Thyroid gland (tissue), 4 donors: ENCODE measurements around the gene MAP3K13. TPM values are rescaled to one million over a fixed set of nuclear protein-coding genes. Genes with fewer than 3 reads are reported as not detected.
A peak's percentile ranks its signal among the peaks of the same experiment; 100 is the strongest.
"Not testable (repeated sequence)": the region's sequence is repeated elsewhere in the genome, so short reads cannot be mapped to it uniquely, and the experiment has no call there.

ENCODE experiments used
- DNase-seq, 2 donors: peaks; one replicate each; pipeline ENCODE4 v3.0.0-alpha.2; 2019
- H3K27ac ChIP-seq, 3 donors: fragments of 200-600 bp; sonication (generic); 1 replicate in 2 of 3; 2 replicates in 1 of 3; pipeline ENCODE4 v1.5.1; 2016 to 2019; ENCODE audit warnings: mild to moderate bottlenecking in 1 of 3, moderate library complexity in 1 of 3
- H3K27me3 ChIP-seq: fragments of 200-600 bp; sonication (generic); one replicate; pipeline ENCODE4 v1.5.1; 2019
- H3K36me3 ChIP-seq, 2 donors: fragments of 200-600 bp; sonication (generic); one replicate each; pipeline ENCODE4 v1.5.1; 2016 to 2019
- H3K4me1 ChIP-seq, 2 donors: fragments of 200-600 bp; sonication (generic); one replicate each; pipeline ENCODE4 v1.5.1; 2017 to 2019
- H3K4me3 ChIP-seq, 3 donors: fragments of 200-600 bp; sonication (generic); replicated peaks in 1 of 3; 1 replicate in 2 of 3; 2 replicates in 1 of 3; pipeline ENCODE4 v1.5.1; 2016; ENCODE audit warnings: mild to moderate bottlenecking in 1 of 3
- H3K9me3 ChIP-seq: fragments of 200-600 bp; sonication (generic); one replicate; pipeline ENCODE4 v1.5.1; 2017
- POLR2A ChIP-seq, 2 donors: fragments of 450-650 bp; IDR thresholded peaks; one replicate each; pipeline ENCODE4 v1.6.1; 2017; ENCODE audit warnings: antibody characterized with exemption in 2 of 2, mild to moderate bottlenecking in 2 of 2, moderate library complexity in 1 of 2
- WGBS, 2 donors: methylation state at CpG; one replicate each; pipeline ENCODE4 v1.1.5; 2017; 5-methylcytosine and 5-hydroxymethylcytosine counted together
- intact Hi-C: fragments of 100-400 bp; cut with DNase I; formaldehyde crosslinking; loops from one replicate; pipeline ENCODE4 v1.15.1; 2023
- total RNA-seq, 4 donors: library from RNA; depleted of rRNA; stranded (reverse); fragments of >200 nt; gene quantifications; one replicate each; pipeline ENCODE4 v1.2.3, GENCODE V29; 2016
- TF ChIP-seq, protein P1 (sequence below), 6 experiments: fragments of 200-600 bp in 3 of 6; fragments of 450-650 bp in 3 of 6; sonication (generic) in 3 of 6; IDR thresholded peaks; one replicate each; pipeline ENCODE4 v1.5.1; 2016 to 2019; ENCODE audit warnings: antibody characterized with exemption in 6 of 6, mild to moderate bottlenecking in 2 of 6, inconsistent platforms in 1 of 6, moderate library complexity in 1 of 6

Gene MAP3K13
- total RNA-seq, 4 donors from 2014 or later = 44.4 to 58.0 (median 46.2) TPM

GRCh38 chr3:185365291-185366073 is 2.5 kb downstream of the MAP3K13 start:
- Histone ChIP-seq H3K27me3 (no peaks in the 10 kb centered on the region), H3K9me3 (no peaks in the 10 kb centered on the region), H3K4me3 (no peak overlapping the region), H3K4me1 (peaks cover 10 to 17% of the 10 kb centered on the region in 2 donors), H3K36me3 (no peaks in the 10 kb centered on the region), H3K27ac (peak overlapping the region; percentile 56 to 82 (median 75))
- peak in 1 of 2 donors; percentile 55 for TF ChIP-seq POLR2A (IDR thresholded peaks at IDR 0.05)
- TF ChIP-seq, protein P1, sequence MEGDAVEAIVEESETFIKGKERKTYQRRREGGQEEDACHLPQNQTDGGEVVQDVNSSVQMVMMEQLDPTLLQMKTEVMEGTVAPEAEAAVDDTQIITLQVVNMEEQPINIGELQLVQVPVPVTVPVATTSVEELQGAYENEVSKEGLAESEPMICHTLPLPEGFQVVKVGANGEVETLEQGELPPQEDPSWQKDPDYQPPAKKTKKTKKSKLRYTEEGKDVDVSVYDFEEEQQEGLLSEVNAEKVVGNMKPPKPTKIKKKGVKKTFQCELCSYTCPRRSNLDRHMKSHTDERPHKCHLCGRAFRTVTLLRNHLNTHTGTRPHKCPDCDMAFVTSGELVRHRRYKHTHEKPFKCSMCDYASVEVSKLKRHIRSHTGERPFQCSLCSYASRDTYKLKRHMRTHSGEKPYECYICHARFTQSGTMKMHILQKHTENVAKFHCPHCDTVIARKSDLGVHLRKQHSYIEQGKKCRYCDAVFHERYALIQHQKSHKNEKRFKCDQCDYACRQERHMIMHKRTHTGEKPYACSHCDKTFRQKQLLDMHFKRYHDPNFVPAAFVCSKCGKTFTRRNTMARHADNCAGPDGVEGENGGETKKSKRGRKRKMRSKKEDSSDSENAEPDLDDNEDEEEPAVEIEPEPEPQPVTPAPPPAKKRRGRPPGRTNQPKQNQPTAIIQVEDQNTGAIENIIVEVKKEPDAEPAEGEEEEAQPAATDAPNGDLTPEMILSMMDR (IDR thresholded peaks at IDR 0.05) = no peak
- WGBS, 2 donors = 40 to 49% methylated on average over 3 of the region's 3 CpGs
- DNase-seq = peak; percentile 81 to 83
- intact Hi-C loops = no loop called here

GRCh38 chr3:185366074-185366335 is 3.1 kb downstream of the MAP3K13 start:
- intact Hi-C loops = no loop called here
- no peak for TF ChIP-seq POLR2A (IDR thresholded peaks at IDR 0.05)
- TF ChIP-seq, protein P1 (IDR thresholded peaks at IDR 0.05) = no peak

DNA sequence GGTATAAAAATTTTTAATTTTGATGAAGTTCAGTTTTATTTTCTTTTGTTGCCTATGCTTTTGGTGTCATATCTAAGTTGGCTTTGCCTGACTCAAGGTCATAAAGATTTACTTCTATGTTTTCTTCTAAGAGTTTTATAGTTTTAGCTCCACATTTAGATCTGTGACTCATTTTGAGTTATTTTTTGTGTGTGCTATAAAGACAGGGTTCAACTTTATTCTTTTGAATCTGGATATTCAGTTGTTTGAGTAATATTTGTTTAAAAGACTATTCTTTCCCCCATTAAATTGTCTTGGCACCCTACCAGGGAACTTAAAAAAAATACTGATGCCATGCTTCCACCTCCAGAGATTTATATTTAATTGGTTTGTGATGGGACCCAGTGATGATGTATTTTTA is 4.0 kb downstream of the MAP3K13 start:
- Histone ChIP-seq H3K4me3 (no peak overlapping the region), H3K36me3 (no peaks in the 10 kb centered on the region), H3K27ac (no peak overlapping the region), H3K4me1 (peaks cover 10 to 17% of the 10 kb centered on the region in 2 donors), H3K9me3 (no peaks in the 10 kb centered on the region), H3K27me3 (no peaks in the 10 kb centered on the region)
- DNase-seq = no peak
- intact Hi-C loops = no loop called here
- TF ChIP-seq, protein P1 (IDR thresholded peaks at IDR 0.05) = no peak
- TF ChIP-seq POLR2A (IDR thresholded peaks at IDR 0.05) = no peak

More at GRCh38 chr3:185366074-185366335, 3.1 kb downstream of the MAP3K13 start:
- 78 to 95% methylated on average over 1 of the region's 1 CpG for WGBS, 2 donors
- no peak for DNase-seq
- Histone ChIP-seq H3K4me3 (no peak overlapping the region), H3K9me3 (no peaks in the 10 kb centered on the region), H3K27me3 (no peaks in the 10 kb centered on the region), H3K27ac (peak overlapping the region; percentile 47 to 56 (median 50)), H3K36me3 (no peaks in the 10 kb centered on the region), H3K4me1 (peaks cover 10 to 17% of the 10 kb centered on the region in 2 donors)

GRCh38 chr3:185370349-185370748 is 7.4 kb downstream of the MAP3K13 start:
- 79 to 81% methylated on average over 6 of the region's 6 CpGs for WGBS, 2 donors
- H3K9me3 ChIP-seq, DNase-seq, H3K4me3 ChIP-seq, H3K36me3 ChIP-seq, H3K27ac ChIP-seq, H3K4me1 ChIP-seq, H3K27me3 ChIP-seq, intact Hi-C loops: not testable (repeated sequence)

GRCh38 chr3:185371306-185372074 is 8.6 kb downstream of the MAP3K13 start:
- DNase-seq = no peak
- Histone ChIP-seq H3K27ac (no peak overlapping the region), H3K36me3 (no peaks in the 10 kb centered on the region), H3K27me3 (no peaks in the 10 kb centered on the region), H3K4me1 (no peaks in the 10 kb centered on the region), H3K4me3 (no peak overlapping the region), H3K9me3 (no peaks in the 10 kb centered on the region)
- WGBS, 2 donors = 85% methylated on average over 1 of the region's 2 CpGs
- no peak for TF ChIP-seq POLR2A (IDR thresholded peaks at IDR 0.05)
- TF ChIP-seq, protein P1 (IDR thresholded peaks at IDR 0.05) = no peak
- intact Hi-C loops = no loop called here
